ENCODE measurements around the gene EVA1C.
"Not testable (repeated sequence)": the region's sequence is repeated elsewhere in the genome, so short reads cannot be mapped to it uniquely, and the experiment has no call there.

EVA1C gene, protein sequence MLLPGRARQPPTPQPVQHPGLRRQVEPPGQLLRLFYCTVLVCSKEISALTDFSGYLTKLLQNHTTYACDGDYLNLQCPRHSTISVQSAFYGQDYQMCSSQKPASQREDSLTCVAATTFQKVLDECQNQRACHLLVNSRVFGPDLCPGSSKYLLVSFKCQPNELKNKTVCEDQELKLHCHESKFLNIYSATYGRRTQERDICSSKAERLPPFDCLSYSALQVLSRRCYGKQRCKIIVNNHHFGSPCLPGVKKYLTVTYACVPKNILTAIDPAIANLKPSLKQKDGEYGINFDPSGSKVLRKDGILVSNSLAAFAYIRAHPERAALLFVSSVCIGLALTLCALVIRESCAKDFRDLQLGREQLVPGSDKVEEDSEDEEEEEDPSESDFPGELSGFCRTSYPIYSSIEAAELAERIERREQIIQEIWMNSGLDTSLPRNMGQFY

DNA sequence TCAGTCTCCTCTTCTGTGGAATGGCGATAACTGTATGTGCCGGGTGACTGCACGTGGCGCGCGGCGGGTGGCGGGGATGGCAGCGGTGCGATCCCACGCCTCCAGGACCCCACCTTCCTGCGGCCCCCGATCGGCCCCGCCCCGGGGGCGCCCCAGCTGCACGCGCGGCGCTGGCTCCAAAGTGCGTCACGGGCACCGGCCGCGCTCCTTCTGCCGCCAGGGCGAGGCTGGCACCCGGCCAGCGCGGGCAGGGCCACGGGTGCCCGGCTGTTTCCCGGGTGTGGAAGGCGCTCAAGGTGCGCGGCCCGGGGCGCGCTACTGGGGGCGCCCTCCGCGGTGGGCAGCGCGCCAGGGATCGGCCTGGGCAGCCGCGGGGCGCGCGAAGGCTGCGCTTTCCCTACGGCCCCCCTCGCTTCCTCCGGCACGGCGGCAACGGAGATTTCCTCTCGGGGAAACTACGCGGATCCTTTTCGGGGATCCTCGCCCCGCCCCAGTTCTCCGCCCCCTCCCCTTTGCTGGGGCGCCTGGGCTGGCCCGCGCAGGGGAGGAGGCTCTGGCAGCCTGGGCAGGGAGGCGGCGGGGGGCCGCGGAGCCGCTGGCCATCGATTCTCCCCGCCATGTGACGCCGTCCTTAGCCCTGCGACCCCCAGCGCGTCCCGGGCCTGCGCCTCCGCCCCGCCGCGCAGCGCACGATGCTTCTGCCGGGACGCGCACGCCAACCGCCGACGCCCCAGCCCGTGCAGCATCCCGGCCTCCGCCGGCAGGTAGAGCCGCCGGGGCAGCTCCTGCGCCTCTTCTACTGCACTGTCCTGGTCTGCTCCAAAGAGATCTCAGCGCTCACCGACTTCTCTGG, at the start of gene EVA1C:
Gene EVA1C (plus strand): TSS at position 545 of the 853 bp plus-strand sequence. CDS start 148 bp downstream, at position 693.
- DNase-seq (ENCODE audit: low read depth in 2 of 2, low spot score in 1 of 2) = peak; percentile 38 to 44

DNA sequence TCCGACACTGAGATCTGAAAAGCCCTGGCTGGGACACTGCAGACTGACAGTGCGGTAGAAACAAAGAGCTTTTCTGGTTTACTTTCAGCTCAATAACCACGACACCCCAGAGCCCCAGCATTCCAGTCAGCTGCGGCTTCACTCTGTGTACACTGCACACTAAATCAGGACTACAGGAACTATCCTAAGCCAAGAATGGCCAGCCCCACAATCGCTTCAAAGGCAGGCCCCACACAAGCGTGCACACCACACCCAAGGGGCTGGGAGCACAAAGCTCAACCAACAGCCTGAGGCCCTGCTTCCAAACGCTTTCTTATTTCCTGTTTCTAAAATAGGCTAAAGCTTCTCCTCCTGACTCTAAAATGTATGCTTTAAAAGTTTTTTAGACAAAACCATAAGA, 48.1 kb upstream of the EVA1C start:
- DNase-seq (ENCODE audit: low read depth in 2 of 2, low spot score in 1 of 2) = no peak

DNA sequence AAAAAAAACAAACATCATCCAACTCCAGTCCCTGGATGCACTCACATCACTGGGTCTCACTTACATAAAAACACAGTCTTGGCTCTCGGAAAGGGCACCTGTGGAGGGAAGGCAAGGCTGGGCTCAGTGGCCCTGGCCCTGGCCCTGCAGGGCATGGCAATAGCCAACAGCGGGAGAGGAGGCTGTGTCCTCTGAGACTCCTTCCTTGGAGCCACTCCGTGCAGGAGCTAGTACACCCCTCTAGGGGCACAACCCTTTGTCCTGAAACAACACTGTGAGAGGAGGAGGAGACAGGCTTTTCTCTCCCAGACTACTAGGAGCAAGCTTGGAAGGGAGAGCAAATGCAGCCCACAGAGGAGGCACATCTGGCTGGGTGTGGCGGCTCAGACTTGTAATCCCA, 47.7 kb upstream of the EVA1C start:
- no peak for DNase-seq (ENCODE audit: low read depth in 2 of 2, low spot score in 1 of 2)

DNA sequence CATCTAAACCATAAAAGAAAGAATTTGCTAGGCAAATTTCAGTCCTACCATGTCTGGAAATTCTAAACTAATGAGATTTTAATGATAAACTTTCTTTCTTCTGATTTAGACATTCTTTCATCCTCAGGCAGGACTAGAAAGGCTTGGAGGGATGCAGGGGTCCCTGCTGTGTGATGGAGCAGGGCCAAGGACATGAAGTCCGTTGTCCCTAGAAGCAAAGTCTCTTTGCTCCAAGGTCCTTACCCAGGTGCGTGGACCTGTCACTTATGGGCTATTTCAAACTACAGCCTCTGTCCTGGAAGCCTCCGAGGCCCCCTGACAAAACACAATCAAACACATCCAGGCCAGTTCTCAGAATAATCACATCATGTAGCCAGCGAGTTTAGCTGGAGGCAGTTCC, 46.3 kb upstream of the EVA1C start:
- DNase-seq (ENCODE audit: low read depth in 2 of 2, low spot score in 1 of 2) = no peak

DNA sequence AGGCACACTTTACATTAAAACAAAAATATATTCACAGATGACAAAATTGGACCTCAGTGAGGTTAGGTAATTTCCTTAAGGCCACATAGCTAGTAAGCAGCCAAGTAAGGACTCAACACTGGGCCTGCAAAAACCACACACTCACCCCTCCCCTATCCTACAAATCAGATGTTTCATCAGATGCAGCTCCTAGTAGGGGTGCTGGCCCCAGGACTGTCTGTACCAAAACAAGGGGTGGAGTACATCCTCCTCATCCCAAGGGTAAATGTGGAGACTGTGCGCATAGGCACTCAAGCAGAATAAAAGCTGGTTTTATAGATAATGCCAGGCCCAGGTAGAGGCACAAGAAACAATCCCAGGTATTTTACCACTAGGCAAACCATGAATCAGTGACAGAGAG, 45.3 kb upstream of the EVA1C start:
- no peak for DNase-seq (ENCODE audit: low read depth in 2 of 2, low spot score in 1 of 2)

DNA sequence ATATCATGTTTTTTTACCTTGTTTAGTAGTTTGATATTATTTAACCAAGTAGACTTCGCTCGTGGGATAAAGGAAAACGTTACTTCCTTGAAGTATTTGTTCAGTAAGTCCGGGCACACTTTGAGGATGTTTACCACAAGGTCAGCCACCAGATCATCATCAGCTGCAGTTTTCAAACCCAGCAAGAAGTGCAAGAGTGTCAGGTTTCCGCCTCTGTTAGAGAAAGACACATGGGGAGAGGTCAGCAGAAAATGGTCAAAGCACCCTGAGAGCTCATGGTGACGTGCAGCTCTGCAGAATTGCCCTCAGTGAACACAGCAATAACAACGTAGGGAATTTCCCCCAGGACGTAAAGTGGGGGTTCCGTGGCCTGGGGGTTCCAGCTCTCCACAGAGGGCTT, 44.1 kb upstream of the EVA1C start:
- DNase-seq (ENCODE audit: low read depth in 2 of 2, low spot score in 1 of 2) = no peak

DNA sequence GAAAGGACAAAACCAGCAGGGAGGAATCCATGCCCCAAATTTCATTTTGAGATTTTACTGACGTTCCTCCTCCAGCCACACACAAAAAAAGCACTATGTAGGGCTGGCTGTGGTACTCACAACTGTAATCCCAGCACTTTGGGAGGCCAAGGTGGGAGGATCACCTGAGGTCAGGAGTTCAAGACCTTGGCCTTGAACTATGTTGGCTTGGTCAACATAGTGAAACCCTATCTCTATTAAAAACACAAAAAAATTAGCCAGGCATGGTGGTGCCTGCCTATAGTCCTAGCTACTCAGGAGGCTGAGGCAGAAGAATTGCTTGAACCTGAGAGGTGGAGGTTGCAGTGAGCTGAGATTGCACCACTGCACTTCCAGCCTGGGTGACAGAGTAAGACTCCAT, 43.5 kb upstream of the EVA1C start:
- not testable (repeated sequence) for DNase-seq (ENCODE audit: low read depth in 2 of 2, low spot score in 1 of 2)

DNA sequence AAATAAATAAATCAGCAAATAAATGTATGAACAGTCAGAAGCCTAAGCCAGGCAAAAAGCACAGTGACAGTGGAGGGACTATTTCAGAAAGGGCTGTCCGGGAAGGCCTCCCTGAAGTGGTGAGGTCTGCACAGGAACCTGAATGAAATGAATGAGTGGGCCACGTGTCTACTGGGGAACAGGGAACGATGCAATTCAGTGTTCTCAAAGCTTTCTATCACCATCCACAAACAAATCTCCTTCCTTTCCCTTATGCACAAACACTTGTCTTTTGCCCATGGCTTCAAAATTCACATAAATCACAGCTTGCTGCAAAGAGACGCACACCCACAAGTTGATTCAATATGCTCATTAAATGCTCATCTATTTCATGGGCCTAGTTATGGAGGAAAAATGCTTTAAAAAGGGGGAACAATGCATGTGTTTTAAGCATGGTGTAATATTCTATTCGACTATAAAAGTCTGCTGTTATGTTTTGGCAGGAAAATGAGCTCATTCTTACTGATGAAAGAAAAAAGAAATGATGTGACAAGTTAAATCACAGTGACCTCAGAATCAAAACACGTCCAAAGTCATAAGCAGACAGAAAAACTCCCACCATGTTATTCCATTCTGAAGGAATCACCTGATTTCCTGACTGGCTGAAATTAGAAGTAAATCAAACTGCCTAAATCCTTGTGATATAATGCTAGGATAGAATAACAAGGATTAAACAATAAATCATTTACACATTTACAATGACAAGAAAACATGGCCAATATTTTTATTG, 41.3 kb upstream of the EVA1C start:
- DNase-seq (ENCODE audit: low read depth in 2 of 2, low spot score in 1 of 2) = no peak

DNA sequence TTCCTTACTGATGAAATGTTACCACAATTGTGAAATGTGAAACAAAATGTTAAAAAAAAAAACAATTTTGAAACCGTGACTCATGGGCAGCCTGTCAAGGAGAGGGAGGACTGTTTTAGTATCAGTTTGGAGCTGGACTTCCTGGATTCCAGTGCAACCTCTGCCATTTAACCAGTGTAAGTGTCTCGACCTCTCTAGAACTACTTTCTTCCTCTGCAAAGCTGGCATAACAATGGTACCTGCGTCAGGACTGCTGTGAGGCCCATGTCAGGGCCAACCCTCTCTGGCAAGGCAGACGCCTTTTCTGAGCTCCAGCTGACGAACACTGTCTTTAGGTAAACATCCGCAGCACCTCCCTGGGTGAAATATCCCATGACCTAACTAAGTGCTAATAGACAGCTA, 40.6 kb upstream of the EVA1C start:
- no peak for DNase-seq (ENCODE audit: low read depth in 2 of 2, low spot score in 1 of 2)

DNA sequence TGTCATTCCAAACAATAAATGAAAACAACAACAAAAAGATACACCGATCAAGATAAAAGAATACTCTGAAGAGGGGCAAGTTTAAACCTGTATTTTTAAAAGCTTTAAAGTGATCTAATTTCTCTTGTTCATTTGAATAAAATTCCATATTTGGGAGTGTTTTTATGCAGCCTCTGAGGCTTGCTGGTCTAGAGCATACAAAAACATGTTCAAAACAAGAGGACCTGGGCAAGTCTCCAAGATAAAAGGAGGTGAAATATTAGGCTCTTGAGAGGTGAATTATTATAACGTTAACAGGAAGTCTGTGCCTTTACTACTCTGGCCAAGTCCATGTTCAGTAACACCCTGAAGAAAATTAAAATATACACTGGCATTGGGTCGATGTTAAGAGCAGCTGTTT, 39.8 kb upstream of the EVA1C start:
- DNase-seq (ENCODE audit: low read depth in 2 of 2, low spot score in 1 of 2) = no peak

DNA sequence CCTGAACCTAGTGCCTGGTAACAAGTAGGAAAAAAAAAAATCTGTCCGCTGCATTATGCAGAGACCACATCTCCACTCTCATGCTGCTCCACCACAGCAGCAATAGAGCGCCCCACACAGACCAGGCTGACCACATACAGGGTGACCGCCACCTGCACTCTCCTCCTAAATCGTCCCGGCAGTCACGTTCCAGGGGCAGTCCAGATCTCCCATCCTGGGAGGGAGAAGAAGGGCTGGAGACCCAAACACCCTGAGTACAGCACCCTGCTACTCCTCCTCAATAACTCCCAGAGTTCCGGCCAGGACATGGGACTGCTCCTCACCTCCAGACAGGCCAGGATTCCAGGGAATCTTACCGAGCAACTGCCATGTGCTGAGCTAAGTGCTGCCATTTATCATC, 35.0 kb upstream of the EVA1C start:
- no peak for DNase-seq (ENCODE audit: low read depth in 2 of 2, low spot score in 1 of 2)

DNA sequence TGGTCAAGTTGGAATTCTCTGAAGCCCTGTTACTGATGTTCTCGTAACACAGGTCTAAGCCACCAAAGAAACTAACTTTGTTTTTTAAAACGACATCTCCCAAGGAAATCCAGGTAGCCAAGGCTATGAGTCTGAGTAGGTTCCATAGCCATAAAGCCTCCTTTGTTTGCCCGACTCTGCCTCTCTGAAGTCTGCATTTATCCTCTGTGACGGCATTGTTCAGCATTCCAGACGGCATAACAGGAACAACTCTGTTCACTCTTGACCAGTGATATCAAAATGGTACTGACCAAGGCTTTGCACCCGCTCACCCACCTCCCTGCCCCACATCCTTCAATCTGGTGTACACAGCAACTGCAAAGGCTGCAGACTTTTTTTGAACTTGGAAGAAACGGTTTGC, 34.5 kb upstream of the EVA1C start:
- no peak for DNase-seq (ENCODE audit: low read depth in 2 of 2, low spot score in 1 of 2)

DNA sequence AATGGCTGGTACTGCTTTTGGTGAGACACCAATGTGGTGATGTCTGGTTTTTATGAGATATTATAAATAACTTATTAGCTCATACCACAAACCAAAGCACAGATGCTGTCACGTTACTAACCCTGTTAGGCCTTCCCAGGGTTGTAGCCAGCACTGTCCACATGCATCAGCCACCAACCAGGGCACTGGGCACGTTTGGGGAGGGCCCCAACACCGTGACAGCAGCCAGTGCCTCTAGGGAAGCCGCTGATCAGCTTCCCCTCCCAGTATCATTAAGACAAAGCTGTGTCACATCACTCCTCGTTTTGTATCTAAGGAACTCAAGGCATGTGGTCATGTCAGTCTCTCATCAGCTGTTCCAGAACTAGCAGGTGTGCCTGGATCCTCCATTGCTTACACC, 33.5 kb upstream of the EVA1C start:
- no peak for DNase-seq (ENCODE audit: low read depth in 2 of 2, low spot score in 1 of 2)

DNA sequence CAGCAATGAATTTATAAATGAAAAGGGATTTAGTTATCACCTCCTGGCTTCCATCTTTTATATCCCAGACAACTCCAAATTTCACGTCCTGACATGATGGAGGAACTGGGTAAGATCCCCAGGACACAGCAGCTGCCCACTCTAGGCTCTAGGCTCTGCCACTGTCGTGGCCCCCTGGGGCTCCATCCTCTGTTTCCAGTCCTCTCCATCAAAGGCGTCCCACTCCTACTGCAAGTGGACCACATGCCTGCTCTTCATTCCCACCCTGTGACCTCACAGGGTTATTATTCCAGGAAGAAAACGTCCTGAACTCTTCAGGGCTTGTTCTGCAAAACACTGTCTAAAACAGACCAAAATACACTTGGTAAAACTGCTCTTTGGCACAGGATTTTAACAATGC, 31.6 kb upstream of the EVA1C start:
- no peak for DNase-seq (ENCODE audit: low read depth in 2 of 2, low spot score in 1 of 2)

DNA sequence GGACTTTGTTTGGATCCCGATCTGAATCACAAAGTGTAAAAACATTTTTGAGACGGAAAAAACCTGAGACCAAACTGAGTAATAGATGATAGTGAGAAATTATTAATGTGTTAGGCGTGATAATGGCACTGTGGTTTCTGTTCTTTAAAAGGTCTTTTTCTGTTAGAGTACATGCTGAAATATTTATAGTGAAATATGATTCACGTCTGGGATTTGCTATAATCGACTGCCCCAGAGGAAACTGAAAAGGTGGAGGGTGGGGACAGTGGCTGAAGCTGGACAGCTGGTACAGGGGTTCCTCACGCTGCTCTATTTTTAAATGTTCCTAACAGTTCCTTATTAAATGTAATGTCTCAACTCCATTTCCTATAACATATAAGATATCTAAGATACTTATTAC, 30.9 kb upstream of the EVA1C start:
- DNase-seq (ENCODE audit: low read depth in 2 of 2, low spot score in 1 of 2) = no peak

DNA sequence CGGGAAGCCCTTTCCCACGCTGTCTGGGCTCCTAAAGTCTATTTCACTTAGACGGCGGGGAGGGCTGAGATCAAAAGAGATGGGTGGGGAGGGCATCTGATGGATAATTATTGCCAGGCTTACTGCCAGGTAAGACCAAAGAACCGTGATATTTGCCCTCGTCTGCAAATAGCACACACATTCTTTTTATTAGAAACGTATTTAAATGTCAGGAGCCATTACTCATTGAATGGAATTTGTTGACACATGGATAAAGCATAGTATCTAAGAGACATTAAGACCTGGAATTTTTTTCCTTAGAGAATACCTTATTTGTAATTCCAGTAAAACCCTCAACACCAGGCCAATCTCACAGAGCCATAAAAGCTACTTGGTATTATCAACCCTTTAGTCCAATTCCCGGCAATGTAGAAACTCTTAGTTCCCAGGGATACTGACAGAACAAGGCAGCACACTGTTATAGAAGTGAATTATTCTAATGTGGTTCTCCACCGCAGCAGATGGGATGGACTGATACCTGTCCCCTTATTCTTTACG, 30.3 kb upstream of the EVA1C start:
- DNase-seq (ENCODE audit: low read depth in 2 of 2, low spot score in 1 of 2) = no peak

DNA sequence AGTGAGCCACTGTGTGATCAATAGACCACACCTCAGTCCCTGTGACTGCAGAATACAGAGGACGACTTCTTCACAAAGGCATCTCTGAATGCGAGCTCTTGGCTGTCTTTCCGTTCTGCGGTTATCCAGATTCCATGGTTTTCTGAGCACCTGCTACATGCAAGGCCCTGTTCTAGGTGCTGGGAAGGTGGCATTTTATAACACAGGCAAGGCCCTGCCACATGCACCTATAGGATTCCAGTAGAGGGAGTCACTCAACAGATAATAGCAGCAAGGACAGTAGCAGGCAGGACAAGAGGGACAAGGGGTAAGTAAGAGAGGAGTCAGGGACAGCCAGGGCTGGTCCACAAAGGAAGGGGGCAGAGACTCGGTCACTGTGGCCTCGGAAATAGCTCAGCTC, 28.7 kb upstream of the EVA1C start:
- no peak for DNase-seq (ENCODE audit: low read depth in 2 of 2, low spot score in 1 of 2)

DNA sequence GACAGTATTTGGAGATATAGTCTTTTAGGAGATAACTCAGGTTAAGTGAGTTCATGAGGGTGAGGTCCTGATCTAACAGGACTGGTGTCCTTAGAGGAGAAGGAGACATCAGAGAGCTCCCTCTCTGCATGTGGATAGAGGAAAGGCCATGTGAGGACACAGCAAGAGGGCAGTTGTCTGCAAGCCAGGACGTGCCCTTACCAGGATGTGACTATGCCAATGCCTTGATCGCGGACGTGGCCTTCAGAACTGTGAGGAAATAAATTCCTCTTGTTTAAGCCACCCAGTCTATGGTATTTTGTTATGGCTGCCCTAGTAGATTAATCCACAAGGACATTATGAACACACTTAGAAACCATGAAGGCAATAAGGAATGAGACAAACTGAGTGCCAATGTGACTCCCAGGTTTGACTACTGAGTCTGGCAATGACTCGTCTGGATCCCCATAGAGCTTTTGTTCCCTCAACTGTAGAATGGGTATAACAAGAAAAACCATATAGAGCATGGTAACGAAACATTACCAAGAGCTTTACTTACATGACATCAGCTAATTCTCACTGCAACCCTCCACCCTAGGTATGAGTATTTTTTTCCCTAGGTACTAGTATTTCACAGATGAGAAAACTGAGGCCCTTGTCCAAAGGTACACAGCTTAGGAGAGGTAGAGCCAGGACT, 26.2 kb upstream of the EVA1C start:
- no peak for DNase-seq (ENCODE audit: low read depth in 2 of 2, low spot score in 1 of 2)

DNA sequence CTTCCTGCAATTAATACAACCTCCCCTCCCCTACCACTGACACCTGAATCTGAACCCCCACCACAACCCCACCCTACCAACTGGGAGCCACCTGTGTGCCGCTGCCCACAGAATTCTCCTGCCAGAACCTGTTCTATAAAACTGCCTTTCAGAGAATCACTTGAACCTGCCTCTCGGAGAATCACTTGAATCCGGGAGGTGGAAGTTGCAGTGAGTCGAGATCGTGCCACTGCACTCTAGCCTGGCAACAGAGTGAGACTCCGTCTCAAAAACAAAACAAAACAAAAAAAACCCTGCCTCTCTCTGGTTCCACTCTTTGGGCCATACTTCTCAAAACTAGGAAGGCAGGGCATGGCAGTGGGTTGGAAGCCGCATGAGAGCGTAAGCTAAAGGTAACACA, 25.4 kb upstream of the EVA1C start:
- DNase-seq (ENCODE audit: low read depth in 2 of 2, low spot score in 1 of 2) = no peak

DNA sequence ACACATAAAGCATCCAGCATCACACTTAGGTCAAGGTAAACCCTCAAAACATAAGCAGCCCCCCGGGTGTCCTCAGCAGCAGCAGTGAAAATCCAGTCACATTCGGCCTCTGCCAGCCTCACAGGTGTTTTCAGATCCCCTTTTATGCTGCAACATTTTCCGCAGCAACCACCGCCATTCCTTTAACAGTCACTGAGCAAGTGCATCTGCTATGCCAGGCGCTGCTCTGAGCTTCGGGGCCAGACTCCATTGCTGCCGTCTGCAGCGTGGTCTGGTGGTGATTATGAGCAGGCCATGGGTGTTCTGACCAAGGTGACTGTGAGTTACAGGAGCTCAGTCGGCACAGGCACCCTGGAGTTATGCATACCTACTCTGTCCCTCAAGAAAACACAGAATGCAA, 24.2 kb upstream of the EVA1C start:
- DNase-seq (ENCODE audit: low read depth in 2 of 2, low spot score in 1 of 2) = no peak

All from stimulated activated CD8-positive, alpha-beta memory T cell treated with anti-CD3 and anti-CD28 coated beads, Interleukin-4, amount 100 ng/mL, for 1 hour (primary cell).